OCI-LY7 (cell line): ENCODE results near the gene DCP2. TPM values are rescaled to one million over a fixed set of nuclear protein-coding genes. Genes with fewer than 3 reads are reported as not detected.
A peak's percentile ranks its signal among the peaks of the same experiment; 100 is the strongest.

Experiments used
- BruUV-seq: library from RNA; stranded (reverse); fragments of 400-500 nt; replicated peaks from 2 replicates; lab custom pipeline; 2021; lab: Mats Ljungman, UMichigan
- CTCF ChIA-PET: fragments of 300-600 bp; sonication (Branson Sonifier 250); formaldehyde crosslinking; loops from one replicate; lab custom pipeline; 2022; ENCODE audit warnings: antibody characterized with exemption; ENCODE audit not compliant: unreplicated experiment; lab: Charles Lee
- POLR2A ChIA-PET: fragments of 300-600 bp; sonication (Branson Sonifier 250); formaldehyde crosslinking; loops from one replicate; lab custom pipeline; 2022; ENCODE audit warnings: antibody characterized with exemption; lab: Charles Lee
- DNase-seq: peaks from one replicate; pipeline ENCODE4 v3.0.0-alpha.2; 2015; ENCODE audit warnings: low spot score
- H2AFZ ChIP-seq: fragments of 200-600 bp; sonication (generic), shearing (Covaris generic); 2 replicates; pipeline ENCODE4 v1.6.1; 2014; ENCODE audit warnings: mild to moderate bottlenecking, antibody characterized with exemption, low read length, moderate library complexity
- H3K27ac ChIP-seq: fragments of 200-600 bp; sonication (generic); 2 replicates; pipeline ENCODE4 v1.5.1; 2014; ENCODE audit warnings: mixed run types, low read depth, mild to moderate bottlenecking, moderate library complexity, low read length, inconsistent platforms; ENCODE audit not compliant: poor library complexity, severe bottlenecking
- H3K36me3 ChIP-seq: fragments of 200-600 bp; sonication (generic); 2 replicates; pipeline ENCODE4 v1.6.1; 2014; ENCODE audit warnings: mild to moderate bottlenecking, antibody characterized with exemption, low read length, moderate library complexity, mixed read lengths; ENCODE audit not compliant: insufficient read depth
- H3K4me1 ChIP-seq: fragments of 200-600 bp; sonication (generic); 2 replicates; pipeline ENCODE4 v1.5.1; 2014; ENCODE audit warnings: mild to moderate bottlenecking, low read length; ENCODE audit not compliant: insufficient read depth, poor library complexity, severe bottlenecking
- H3K4me2 ChIP-seq: fragments of 200-600 bp; sonication (generic); 2 replicates; pipeline ENCODE4 v1.6.1; 2014; ENCODE audit warnings: mild to moderate bottlenecking, low read length
- H3K4me3 ChIP-seq: fragments of 200-600 bp; sonication (generic); 2 replicates; pipeline ENCODE4 v1.5.1; 2014; ENCODE audit warnings: mild to moderate bottlenecking, low read depth, low read length; ENCODE audit not compliant: poor library complexity, severe bottlenecking
- H3K79me2 ChIP-seq: fragments of 200-600 bp; sonication (generic); 2 replicates; pipeline ENCODE4 v1.6.1; 2016; ENCODE audit warnings: low read depth, mild to moderate bottlenecking, low read length, moderate library complexity, mixed read lengths; ENCODE audit not compliant: insufficient read depth
- H3K9me2 ChIP-seq: fragments of 200-600 bp; sonication (generic); 2 replicates; pipeline ENCODE4 v1.6.1; 2016; ENCODE audit warnings: mild to moderate bottlenecking, low read length, mixed read lengths; ENCODE audit not compliant: insufficient read depth
- H3K9me3 ChIP-seq: fragments of 200-600 bp; sonication (generic); 2 replicates; pipeline ENCODE4 v1.6.1; 2014; ENCODE audit warnings: mild to moderate bottlenecking, mixed run types, low read length, mixed read lengths
- H4K20me1 ChIP-seq: fragments of 200-600 bp; sonication (generic); 2 replicates; pipeline ENCODE4 v1.6.1; 2014; ENCODE audit warnings: mild to moderate bottlenecking, antibody characterized with exemption, low read length, moderate library complexity, mixed read lengths; ENCODE audit not compliant: insufficient read depth
- EZH2phosphoT487 ChIP-seq: fragments of 200-600 bp; sonication (generic); IDR thresholded peaks from 2 replicates; pipeline ENCODE4 v1.6.1; 2018; ENCODE audit warnings: low read depth, borderline replicate concordance, mild to moderate bottlenecking, mixed run types, antibody characterized with exemption, low read length, moderate library complexity, mixed read lengths
- intact Hi-C: fragments of 100-400 bp; cut with micrococcal nuclease; formaldehyde crosslinking; loops from one replicate; pipeline ENCODE4 v1.10.0; 2022; ENCODE audit not compliant: unreplicated experiment
- total RNA-seq, 2 experiments: library from RNA; depleted of rRNA in 1 of 2; stranded (reverse); fragments of >200 nt in 1 of 2; shearing (Covaris generic) in 1 of 2; gene quantifications; 2 replicates each; pipeline ENCODE4 v1.2.3, GENCODE V29; 2014 to 2022
- TF ChIP-seq, protein P1 (sequence below): fragments of 200-600 bp; sonication (generic); conservative IDR thresholded peaks from 2 replicates; pipeline ENCODE4 v1.5.1; 2014; ENCODE audit warnings: mild to moderate bottlenecking, antibody characterized with exemption, low read length, moderate library complexity, mixed read lengths

The DCP2 gene
- total RNA-seq, 2 experiments from 2014 or later: 81.3 to 139 TPM

DNA sequence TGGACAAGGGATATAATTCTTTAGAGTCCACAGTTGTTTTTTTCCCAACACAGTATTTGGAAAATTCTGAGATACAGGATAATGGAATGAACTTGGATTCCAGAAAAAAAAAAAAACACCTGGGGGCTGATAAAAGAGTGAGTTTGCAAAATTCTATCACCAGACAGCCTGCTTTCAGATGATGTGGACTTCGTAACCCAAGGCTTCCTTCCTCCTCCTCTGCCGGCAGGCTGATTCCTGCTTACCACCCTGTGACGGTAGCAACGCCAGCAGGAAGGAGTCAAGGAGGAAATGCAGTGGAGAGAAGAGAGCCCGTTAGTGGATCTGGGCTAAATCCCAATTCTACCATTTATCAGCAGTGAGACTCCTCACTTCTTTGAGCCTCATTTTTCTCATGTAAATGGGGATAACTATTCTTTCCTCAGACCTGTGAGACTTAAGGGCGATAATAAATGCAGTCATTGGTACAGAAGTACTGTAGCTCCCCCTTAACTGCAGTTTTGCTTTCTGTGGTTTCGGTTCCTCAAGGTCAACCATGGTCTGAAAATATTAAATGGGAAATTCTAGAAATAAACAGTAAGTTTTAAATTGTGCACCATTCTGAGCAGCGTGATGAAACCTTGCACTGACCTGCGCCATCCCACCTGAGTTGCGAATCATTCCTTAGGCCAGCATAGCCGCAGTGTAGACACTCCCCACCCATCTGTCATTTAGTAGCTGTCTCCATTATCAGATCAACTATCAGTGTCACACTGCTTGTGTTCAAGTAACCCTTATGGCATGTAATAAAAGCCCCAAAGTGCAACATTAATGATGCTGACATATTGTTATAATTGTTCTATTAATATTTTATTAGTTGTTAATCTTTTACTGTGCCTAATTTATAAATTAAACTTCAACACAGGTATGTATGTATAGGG lies 71.4 kb downstream of the DCP2 start:
- Histone ChIP-seq H3K27ac (peak overlapping the region; percentile 58), H3K36me3 (no peaks in the 10 kb centered on the region), H3K4me3 (peak overlapping the region; percentile 56), H3K79me2 (no peaks in the 10 kb centered on the region), H3K4me2 (peak overlapping the region; percentile 66), H2AFZ (peak overlapping the region; percentile 82), H3K4me1 (peaks cover 23% of the 10 kb centered on the region), H4K20me1 (no peaks in the 10 kb centered on the region), H3K9me2 (no peaks in the 10 kb centered on the region), H3K9me3 (no peaks in the 10 kb centered on the region)
- TF ChIP-seq EZH2phosphoT487: no peak
- TF ChIP-seq, protein P1, sequence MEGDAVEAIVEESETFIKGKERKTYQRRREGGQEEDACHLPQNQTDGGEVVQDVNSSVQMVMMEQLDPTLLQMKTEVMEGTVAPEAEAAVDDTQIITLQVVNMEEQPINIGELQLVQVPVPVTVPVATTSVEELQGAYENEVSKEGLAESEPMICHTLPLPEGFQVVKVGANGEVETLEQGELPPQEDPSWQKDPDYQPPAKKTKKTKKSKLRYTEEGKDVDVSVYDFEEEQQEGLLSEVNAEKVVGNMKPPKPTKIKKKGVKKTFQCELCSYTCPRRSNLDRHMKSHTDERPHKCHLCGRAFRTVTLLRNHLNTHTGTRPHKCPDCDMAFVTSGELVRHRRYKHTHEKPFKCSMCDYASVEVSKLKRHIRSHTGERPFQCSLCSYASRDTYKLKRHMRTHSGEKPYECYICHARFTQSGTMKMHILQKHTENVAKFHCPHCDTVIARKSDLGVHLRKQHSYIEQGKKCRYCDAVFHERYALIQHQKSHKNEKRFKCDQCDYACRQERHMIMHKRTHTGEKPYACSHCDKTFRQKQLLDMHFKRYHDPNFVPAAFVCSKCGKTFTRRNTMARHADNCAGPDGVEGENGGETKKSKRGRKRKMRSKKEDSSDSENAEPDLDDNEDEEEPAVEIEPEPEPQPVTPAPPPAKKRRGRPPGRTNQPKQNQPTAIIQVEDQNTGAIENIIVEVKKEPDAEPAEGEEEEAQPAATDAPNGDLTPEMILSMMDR: no peak; the same call in 1 of the 2 replicates
- CTCF ChIA-PET: interaction anchor here (0.8 kb wide), 1 partner anchor 9 kb away, joined by 3 read pairs; no protein-coding TSS in a partner anchor
- no TSS peak for BruUV-seq
- POLR2A ChIA-PET: interaction anchor here (0.6 to 1.6 kb wide), 9 partner anchors 9 to 1298 kb away, joined by 3 to 5 read pairs (median 3); no protein-coding TSS in a partner anchor
- intact Hi-C loops: loop anchor here (5.0 kb wide), 1 partner anchor 464 kb away; the partner anchor contains the start of gene YTHDC2
- peak; percentile 69 for DNase-seq

- 0 out of 2 replicates have a peak overlapping the region, but pooled peaks have one; percentile 66 for H3K4me2 ChIP-seq
- H4K20me1 ChIP-seq: no peaks in the 10 kb centered on the region
- no peak for TF ChIP-seq EZH2phosphoT487
- TF ChIP-seq, protein P1: no peak
- ChIA-PET POLR2A (no interaction called here), CTCF (interaction anchor here (0.8 kb wide), 1 partner anchor 10 kb away, joined by 3 read pairs; no protein-coding TSS in a partner anchor)
- no peaks in the 10 kb centered on the region for H3K9me2 ChIP-seq
- H3K79me2 ChIP-seq: no peaks in the 10 kb centered on the region
- no peak overlapping the region for H3K27ac ChIP-seq
- intact Hi-C loops: loop anchor here (5.0 kb wide), 1 partner anchor 463 kb away; the partner anchor contains the start of gene YTHDC2
- no peak for DNase-seq
- H3K9me3 ChIP-seq: no peaks in the 10 kb centered on the region
- H2AFZ ChIP-seq: no peak overlapping the region
- H3K4me3 ChIP-seq: no peak overlapping the region
- H3K4me1 ChIP-seq: peaks cover 23% of the 10 kb centered on the region
- H3K36me3 ChIP-seq: no peaks in the 10 kb centered on the region
- BruUV-seq: no TSS peak
These were observed 72.3 kb downstream of the DCP2 start for GRCh38 chr5:113048931-113049330.
